Activated CD4-positive, alpha-beta T cell treated with anti-CD3 and anti-CD28 coated beads, Interleukin-2, amount 50 U/mL, for 24 hours (primary cell): ENCODE measurements around the gene MRTFB.
A peak's percentile ranks its signal among the peaks of the same experiment; 100 is the strongest.

Source experiments
- DNase-seq, 2 donors: peaks; one replicate each; pipeline ENCODE4 v3.0.0-alpha.2; 2020; ENCODE audit warnings: low read depth in 1 of 2, low spot score in 1 of 2

The MRTFB gene

GRCh38 chr16:14225457-14225856 is 154.3 kb downstream of the MRTFB start:
- no peak for DNase-seq

DNA sequence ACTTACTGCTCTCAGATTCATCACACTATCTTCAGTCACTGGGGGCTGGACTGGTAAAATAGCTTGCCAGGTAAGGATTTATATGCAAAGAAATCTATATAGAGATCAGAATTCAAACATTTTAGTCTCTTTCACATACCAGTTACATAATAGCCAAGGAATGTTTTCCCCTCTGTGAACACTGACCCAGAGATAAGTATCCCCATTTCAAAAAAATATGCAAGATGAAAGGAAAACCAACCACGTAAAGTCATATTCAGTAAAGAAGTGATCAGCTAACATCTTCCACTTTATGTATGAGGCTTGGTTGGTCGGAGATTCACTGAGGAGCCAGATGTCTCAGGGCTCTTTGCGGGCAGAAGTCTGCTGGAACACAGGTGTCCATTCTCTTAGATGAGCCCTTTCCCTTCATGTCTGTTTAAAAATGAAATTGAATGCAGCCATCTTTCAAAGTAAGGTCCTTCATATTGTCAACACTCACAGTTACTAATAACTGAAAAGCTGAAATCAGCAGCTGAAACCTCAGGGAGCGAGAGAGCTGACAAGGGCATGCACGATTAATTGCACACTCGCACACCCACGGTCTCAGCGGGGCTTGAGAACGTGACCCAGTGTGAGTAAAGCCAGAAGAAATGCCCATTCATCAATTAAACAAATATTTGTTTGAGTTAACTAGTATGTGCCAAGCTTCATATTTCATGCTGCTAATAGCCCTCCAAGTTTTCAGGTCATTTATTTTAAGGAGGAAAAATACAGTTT is 161.2 kb downstream of the MRTFB start:
- DNase-seq: no peak

DNA sequence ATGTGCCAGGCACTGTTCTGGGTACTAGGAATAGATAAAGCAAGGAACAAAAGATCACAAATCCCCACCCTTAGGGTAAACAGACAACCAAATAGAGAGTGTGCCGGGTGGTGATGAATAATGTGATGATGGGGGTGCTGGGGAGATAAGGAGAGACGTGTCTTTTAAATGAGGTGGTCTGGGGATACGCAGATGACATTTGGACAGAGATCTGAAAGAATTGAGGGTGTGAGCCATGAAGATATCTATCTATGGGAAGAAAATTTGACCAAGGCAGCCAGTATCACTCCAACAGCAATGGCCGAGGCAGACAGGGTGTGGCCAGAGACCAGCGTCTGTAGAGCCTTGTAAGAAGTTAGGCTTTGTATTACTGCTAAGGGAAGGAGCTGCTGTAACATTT is 165.3 kb downstream of the MRTFB start:
- no peak for DNase-seq

DNA sequence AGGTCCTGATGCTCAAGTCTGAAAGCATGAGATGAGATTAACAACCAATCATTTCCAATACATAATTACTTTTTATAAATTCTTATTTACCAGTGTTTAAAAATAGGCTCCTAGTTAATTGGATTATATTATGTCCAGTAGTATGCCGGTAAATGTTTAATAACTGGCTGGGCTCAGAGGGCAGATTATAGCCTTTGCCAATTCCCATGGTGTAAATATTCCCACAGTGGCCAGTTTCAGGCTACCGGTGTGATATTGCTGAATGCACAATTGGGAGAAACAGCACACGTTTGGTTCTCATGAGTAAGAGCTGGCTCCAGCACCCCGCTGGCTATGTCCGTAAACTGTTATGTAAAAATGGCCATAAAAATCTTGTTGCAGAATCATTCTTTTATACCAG is 167.6 kb downstream of the MRTFB start:
- no peak for DNase-seq

DNA sequence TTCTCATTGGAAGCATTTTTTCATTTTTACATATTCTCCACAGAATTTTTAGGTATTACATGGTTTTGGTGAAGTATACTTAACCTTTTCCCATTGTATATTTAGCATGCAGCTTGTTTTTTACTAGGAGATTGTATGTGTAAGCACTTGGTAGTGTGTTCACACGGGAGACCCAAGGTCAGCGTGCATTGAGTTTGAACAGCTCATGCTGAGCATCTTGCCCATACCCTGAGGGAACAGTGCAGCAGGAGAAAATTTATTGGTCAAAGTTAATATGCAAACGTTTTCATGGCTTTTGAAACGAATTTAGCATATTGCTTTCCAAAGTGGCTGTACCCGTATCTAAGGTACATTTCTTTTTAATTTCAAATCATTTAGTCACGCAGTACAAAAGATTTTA is 168.7 kb downstream of the MRTFB start:
- DNase-seq: no peak

- DNase-seq: no peak
These were observed 169.2 kb downstream of the MRTFB start for GRCh38 chr16:14240219-14240843.

DNA sequence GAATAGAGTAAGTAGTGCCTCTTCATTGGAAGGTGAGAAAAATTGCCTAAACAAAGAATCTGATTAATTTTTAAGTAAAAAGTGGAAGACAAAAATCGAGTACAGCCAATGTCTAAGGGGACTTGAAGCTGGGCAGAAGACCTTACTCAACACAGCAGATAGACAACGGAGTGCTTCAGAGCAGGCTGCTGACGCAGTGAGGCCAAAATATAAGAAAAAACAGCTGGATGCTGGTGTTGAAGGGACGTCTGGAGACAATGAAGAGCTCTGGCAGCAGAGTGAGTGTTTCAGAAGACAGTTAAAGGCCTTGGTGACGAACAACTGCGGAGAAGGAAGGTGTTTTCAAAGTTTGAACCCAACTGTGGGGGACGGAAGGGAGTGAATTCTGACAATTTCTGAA is 169.8 kb downstream of the MRTFB start:
- no peak for DNase-seq

DNA sequence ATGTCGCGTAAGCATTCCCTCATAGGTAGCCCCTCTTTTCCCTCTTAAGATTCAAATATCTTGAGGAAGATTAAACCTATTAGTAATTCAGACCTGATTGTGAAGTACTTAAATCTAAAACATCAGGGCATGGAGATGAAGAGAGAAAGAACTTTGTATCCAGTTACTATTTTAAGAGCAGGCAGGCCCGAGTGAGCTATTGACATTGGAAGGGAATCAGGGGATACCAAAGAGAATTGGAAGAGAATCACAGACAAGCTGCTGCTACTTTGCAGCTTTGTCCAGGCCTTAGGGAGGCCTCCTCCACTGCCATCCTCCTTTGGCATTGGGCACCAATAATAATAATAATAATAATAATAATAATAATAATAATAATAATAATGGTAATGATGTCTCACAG is 170.5 kb downstream of the MRTFB start:
- no peak for DNase-seq

DNA sequence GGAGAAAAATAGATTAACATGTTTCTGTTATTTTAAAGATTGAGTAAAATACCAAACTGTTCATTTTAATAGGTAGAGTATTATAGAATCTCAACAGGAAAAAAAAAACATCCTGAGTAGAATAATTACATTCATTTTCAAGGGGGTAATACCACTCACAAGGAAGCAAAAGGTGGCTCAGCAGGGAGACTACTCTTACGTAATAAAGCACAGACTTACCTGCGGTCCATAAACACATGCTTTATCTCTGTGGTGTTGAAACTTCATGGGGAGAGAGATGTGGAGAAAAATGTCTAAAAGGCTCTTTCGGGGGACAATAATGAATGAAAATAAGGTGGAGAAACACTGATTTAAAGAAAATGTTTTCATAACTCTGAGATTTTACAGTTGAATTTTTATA is 171.7 kb downstream of the MRTFB start:
- DNase-seq: no peak

GRCh38 chr16:14244196-14245010 is 173.3 kb downstream of the MRTFB start:
- DNase-seq: no peak

GRCh38 chr16:14248791-14249190 is 177.7 kb downstream of the MRTFB start:
- DNase-seq: no peak

DNA sequence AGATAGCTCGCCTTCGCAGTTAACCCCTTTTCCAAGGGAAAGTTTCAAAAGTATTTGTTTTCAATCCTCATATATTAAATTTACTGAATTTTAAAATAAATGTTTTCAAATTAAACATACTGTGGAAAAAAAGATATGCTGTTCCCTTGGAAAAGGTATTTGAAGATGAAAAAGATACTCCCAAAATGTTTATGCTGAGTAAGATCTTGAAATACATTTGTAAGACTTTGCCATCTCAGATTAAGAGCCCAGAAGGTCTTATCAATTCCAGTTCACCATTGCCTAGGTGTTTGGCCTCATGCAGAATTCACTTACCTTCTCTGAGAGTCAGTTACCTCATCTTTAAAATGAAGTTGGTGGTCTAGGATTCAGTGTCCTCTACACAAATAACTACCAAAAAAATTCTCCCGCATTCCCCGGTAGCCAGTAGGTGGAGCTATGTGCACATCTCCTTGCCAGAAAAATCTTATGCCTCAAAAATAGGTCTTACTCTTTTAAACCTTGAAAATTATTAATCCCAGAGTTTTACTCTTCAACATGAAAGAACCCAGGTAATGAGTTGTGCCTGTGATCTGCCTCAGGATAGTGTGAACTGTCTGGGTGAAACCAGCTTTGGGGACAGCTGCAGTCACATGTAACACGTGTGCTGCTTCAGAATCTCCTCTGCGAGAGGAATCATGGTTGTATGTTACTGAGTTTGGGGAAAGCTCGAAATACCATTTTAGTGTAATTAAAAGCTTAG is 178.3 kb downstream of the MRTFB start:
- DNase-seq: peak; percentile 20 to 22

GRCh38 chr16:14251419-14251818 is 180.3 kb downstream of the MRTFB start:
- DNase-seq: no peak

- no peak for DNase-seq
These were observed 181.7 kb downstream of the MRTFB start for GRCh38 chr16:14252860-14253259.

DNA sequence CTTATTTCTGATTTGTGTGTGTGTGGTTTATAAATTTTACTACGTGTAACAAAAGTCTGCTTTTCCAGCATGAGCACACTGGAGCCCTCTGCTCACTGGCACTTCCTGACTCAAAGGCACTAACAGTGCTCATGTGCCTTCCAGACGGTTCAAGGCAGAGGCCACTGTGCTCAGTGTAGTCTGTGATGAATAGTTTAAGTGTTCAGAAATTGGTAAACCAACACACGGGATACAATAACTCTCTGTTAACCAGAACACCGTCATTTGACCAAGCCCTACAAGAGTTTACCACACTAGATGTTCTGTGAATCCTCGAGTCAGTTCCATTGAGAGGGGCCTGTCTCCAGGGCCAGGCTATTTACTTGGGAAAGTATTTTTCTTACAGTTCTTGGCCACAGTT is 191.9 kb downstream of the MRTFB start:
- no peak for DNase-seq

DNA sequence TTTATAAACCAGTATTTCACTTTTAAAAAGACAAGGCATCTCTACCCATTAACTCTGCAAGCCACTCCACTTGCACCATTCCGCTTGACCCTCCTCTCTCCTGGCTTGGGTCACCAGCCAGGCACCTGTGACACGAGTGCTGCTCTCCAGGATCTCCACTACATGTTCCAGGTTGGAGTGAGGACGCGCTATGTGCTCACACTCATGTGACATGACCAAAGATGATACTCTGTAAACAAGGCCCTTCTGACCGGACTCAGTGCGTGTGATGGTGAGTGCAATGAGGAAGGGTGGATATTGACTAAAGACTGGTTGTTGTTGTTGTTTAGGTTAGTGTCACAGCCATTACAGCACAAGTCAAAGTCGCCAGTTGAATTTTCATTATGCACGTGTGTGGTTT is 192.7 kb downstream of the MRTFB start:
- DNase-seq: no peak

DNA sequence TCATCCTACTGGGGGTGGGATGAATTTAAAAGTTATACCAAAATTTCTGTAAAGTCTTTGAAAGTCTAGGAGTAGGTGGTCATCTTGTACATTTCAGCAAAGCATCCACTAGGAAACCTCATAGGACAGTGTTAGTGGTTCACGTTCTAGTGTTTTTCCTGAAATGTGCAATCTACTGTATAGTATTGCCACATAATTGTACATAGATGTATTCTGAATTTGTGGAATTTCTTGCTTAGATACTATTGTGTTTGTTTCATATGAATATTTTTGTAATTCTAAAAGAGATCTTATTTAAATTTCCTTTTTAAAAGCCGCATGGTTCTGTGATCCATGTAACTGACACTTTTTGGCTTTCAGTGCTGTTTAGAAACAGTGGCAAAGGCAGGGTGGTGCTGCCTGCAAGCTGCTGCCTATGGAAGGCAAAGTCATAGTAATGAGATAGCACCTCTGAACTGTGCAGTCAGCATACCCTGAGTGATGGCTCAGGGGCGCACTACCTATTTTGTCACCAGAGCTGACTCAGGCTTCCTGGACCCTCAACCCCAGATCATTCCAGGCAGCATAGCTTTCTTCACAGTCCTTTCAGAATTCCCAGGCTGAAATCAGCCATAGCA is 193.3 kb downstream of the MRTFB start:
- DNase-seq: no peak

DNA sequence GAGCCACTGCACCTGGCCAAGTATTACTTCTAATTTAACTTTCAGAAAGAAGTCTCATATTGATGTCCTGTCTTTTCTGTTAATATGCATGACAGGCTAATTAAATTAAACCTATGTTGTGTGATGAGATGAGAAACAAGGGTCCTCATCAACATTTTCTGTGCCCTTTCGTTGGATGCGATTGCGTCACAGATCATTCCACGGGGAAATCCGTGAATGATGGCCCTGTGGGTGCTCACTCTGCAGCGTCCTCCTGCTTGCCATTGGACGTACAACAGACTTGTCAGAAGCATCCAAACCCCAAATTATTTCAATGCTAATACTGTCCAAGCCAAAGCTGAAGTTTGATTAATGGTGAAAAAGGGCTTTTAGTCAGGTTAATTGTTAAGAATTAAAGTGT is 197.0 kb downstream of the MRTFB start:
- DNase-seq: no peak

GRCh38 chr16:14275934-14276333 is 204.8 kb downstream of the MRTFB start:
- no peak for DNase-seq

GRCh38 chr16:14278749-14279148 is 207.6 kb downstream of the MRTFB start:
- no peak for DNase-seq

DNA sequence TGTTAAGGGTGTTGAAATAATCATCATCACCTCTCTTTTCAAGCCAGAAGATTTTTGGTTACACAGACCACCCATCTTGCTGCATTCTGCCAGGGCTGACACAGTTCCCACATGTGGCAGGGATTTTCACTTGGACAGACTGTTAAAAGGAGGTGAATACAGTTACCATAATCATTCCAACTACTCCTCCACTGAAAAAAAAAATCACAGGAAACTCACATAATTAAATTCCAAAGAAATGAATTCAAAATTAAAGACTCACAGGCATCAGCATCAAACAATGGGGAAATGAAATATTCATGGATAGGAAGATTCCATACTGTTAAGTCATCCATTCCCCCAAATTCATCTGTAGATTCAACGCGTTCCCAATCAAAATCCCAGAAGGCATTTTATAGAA is 209.4 kb downstream of the MRTFB start:
- DNase-seq: no peak
